K562 (cell line): ENCODE measurements around the gene AMIGO3. TPM values are rescaled to one million over a fixed set of nuclear protein-coding genes. Genes with fewer than 3 reads are reported as not detected.
A peak's percentile ranks its signal among the peaks of the same experiment; 100 is the strongest.

ENCODE experiments used
- ARNT ChIP-seq, 2 experiments: fragments of 450-650 bp; IDR thresholded peaks; 2 replicates each; pipeline ENCODE4 v1.6.1; 2016; ENCODE audit warnings: mild to moderate bottlenecking in 1 of 2
- DACH1 ChIP-seq: fragments of 450-650 bp; IDR thresholded peaks from 2 replicates; pipeline ENCODE4 v1.6.1; 2018; ENCODE audit not compliant: partially characterized antibody
- FIP1L1 ChIP-seq: fragments of 200-400 bp; formaldehyde crosslinking; IDR thresholded peaks from 2 replicates; pipeline ENCODE4 v1.6.1; 2018; ENCODE audit warnings: mild to moderate bottlenecking, low read depth, low read length; ENCODE audit not compliant: poor library complexity, severe bottlenecking
- ILF3 ChIP-seq: fragments of 450-650 bp; IDR thresholded peaks from 2 replicates; pipeline ENCODE4 v1.6.1; 2018; ENCODE audit warnings: antibody characterized with exemption, mild to moderate bottlenecking, moderate library complexity, borderline replicate concordance
- MTA2 ChIP-seq: fragments of 450-650 bp; IDR thresholded peaks from 2 replicates; pipeline ENCODE4 v1.6.1; 2016; ENCODE audit warnings: low read depth
- NFE2 ChIP-seq: IDR thresholded peaks from 2 replicates; pipeline ENCODE4 v1.6.1; 2014; ENCODE audit warnings: antibody characterized with exemption, low read depth
- NUFIP1 ChIP-seq: fragments of 450-650 bp; IDR thresholded peaks from 2 replicates; pipeline ENCODE4 v1.6.1; 2018; ENCODE audit not compliant: partially characterized antibody
- RBM22 ChIP-seq: fragments of 200-400 bp; formaldehyde crosslinking; IDR thresholded peaks from 2 replicates; pipeline ENCODE4 v1.6.1; 2018; ENCODE audit warnings: low read length, low read depth; ENCODE audit not compliant: poor library complexity, severe bottlenecking
- SRF ChIP-seq, 2 experiments: fragments of 250-450, 450-650 bp in 1 of 2; sonication (Bioruptor Pico) in 1 of 2; sonication (generic) in 1 of 2; formaldehyde crosslinking; IDR thresholded peaks; 2 replicates each; pipeline versions ENCODE4 v1.5.0 to v1.5.1; 2020 to 2022; ENCODE audit warnings: mild to moderate bottlenecking in 1 of 2, missing genetic modification reagents in 1 of 2
- SRSF9 ChIP-seq: fragments of 200-400 bp; formaldehyde crosslinking; IDR thresholded peaks from 2 replicates; pipeline ENCODE4 v1.6.1; 2017; ENCODE audit warnings: low read depth, low read length, borderline replicate concordance
- TBL1XR1 ChIP-seq, 2 experiments: IDR thresholded peaks; 2 replicates each; pipeline ENCODE4 v1.6.1; 2012; ENCODE audit warnings: improper control_type of control experiment in 2 of 2, low read length in 2 of 2, mild to moderate bottlenecking in 1 of 2
- TCFL5 ChIP-seq: fragments of 250-450 bp; sonication (Bioruptor Pico); conservative IDR thresholded peaks from 2 replicates; pipeline ENCODE4 v1.6.1; 2021; ENCODE audit warnings: mild to moderate bottlenecking, moderate library complexity, matching md5 sums
- U2AF1 ChIP-seq: fragments of 200-400 bp; formaldehyde crosslinking; optimal IDR thresholded peaks from 2 replicates; pipeline ENCODE3; 2017; ENCODE audit warnings: mild to moderate bottlenecking, low read depth, low read length, moderate library complexity
- ZBTB7A ChIP-seq: IDR thresholded peaks from 2 replicates; pipeline ENCODE4 v1.6.1; 2011; ENCODE audit warnings: low read depth, mild to moderate bottlenecking, low read length, moderate library complexity, borderline replicate concordance; ENCODE audit not compliant: control insufficient read depth
- ZNF384 ChIP-seq: IDR thresholded peaks from 2 replicates; pipeline ENCODE4 v1.6.1; 2012; ENCODE audit warnings: low read depth, low read length, improper control_type of control experiment
- ZNF584 ChIP-seq: fragments of 200-800 bp; sonication (Bioruptor generic); IDR thresholded peaks from 2 replicates; pipeline ENCODE4 v1.6.1; 2016; ENCODE audit warnings: low read depth, mild to moderate bottlenecking, missing genetic modification characterization, missing compliant biosample characterization
- polyA plus RNA-seq, 8 experiments: library from polyadenylated mRNA; depleted of rRNA in 4 of 8; stranded (reverse) in 5 of 8; unstranded in 3 of 8; fragments of >200 nt; fragmentation: Nextera tagmentation in 2 of 8; fragmentation: Illumina TruSeq in 1 of 8; extraction: Ambion mirVana in 2 of 8; extraction: Trizol in 1 of 8; gene quantifications; 2 replicates each; pipeline versions ENCODE4 v1.2.1 to v1.2.3, GENCODE V29; 2011 to 2014; ENCODE audit warnings: inconsistent platforms in 1 of 8, missing spikeins in 1 of 8
- total RNA-seq, 7 experiments: library from RNA; depleted of rRNA in 6 of 7; stranded (reverse); fragments of >200 nt in 6 of 7; fragmentation: Illumina TruSeq in 2 of 7; extraction: Trizol in 2 of 7; gene quantifications; 2 replicates each; pipeline versions ENCODE4 v1.2.1 to v1.2.3, GENCODE V29; 2011 to 2021; ENCODE audit warnings: low replicate concordance in 1 of 7
- TF ChIP-seq, protein P1 (sequence below): fragments of 450-650 bp; conservative IDR thresholded peaks from 2 replicates; pipeline ENCODE4 v1.6.1; 2016; ENCODE audit warnings: missing genetic modification characterization, low read depth, mild to moderate bottlenecking, control low read depth, missing compliant biosample characterization
- TF ChIP-seq, protein P2 (sequence below): fragments of 450-650 bp; IDR thresholded peaks from 2 replicates; pipeline ENCODE4 v1.7.1; 2018; ENCODE audit warnings: mild to moderate bottlenecking, low read depth; ENCODE audit not compliant: partially characterized antibody
- TF ChIP-seq, protein P3 (sequence below): fragments of 250-450 bp; sonication (Bioruptor Pico); IDR thresholded peaks from 2 replicates; pipeline ENCODE4 v1.5.0; 2021; ENCODE audit warnings: mild to moderate bottlenecking, moderate library complexity

The AMIGO3 gene
- total and polyA plus RNA-seq, 9 of the 15 experiments (the other 6 are each of a cell fraction or from before 2014, with no cell fraction given): 0.13 to 2.8 (median 0.44) TPM; not detected in 4

DNA sequence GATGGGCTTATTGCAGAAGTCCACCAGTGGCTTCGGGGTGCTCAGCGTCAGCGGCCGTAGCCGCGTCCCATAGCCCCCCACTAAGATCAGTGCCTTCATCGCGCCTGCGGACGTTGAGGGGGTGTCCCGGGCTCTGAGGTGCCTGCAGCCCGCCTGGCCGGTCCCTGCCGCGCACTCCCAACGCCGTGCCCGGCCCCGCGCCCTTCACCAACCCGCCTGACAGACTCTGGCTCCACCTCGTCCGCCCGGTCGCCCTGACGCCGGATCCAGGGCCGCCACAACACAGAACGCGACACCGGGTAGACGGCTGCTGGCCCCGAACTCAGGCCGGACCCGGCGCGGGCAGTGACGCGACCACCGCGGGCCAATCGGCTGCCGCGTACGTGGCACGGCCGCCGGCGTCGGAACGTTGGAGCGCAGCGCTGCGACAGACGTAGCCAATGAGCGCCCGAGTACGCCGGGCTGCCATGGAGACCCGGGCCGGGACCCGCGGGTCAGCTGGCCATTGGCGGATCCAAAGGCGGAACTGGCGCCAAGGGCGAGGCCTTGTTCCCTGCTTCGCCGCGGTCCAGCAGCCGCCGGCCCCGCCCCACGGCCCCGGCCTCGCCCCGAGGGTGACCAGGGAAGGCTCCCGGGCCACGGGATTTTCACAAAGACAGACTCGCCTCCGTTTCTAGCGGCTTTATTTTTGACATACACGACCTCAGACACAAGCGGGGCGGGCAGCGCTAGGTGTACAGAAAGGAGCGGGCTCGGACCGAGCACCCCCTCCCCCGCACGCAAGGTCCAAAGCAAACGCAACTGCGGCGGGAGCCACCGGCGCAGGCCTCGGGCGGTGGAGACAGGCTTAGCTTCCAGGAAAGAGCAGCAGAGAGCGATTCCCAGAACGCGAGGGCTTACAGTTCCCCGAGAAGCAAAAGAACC, 4.4 kb upstream of the AMIGO3 start, which contains the start of gene GMPPB (continued):
- TF ChIP-seq TBL1XR1 (IDR thresholded peaks at IDR 0.05; ENCODE audit: low read length in 2 of 2) (no peak; a peak in 1 of 4 replicates), U2AF1 (no peak), NUFIP1 (no peak), SRF (CRISPR knock-in tag; IDR thresholded peaks at IDR 0.05) (no peak), NFE2 (no peak), RBM22 (peak; percentile 88), ZNF584 (CRISPR knock-in tag) (no peak), ARNT (IDR thresholded peaks at IDR 0.05) (no peak), ZBTB7A (peak; percentile 7; the same call in 1 of the 2 replicates), FIP1L1 (peak; percentile 56), ZNF384 (no peak), DACH1 (peak; percentile 26), TCFL5 (CRISPR knock-in tag) (no peak), MTA2 (no peak), ILF3 (no peak; the same call in 1 of the 2 replicates), SRSF9 (no peak)
- TF ChIP-seq, protein P1, sequence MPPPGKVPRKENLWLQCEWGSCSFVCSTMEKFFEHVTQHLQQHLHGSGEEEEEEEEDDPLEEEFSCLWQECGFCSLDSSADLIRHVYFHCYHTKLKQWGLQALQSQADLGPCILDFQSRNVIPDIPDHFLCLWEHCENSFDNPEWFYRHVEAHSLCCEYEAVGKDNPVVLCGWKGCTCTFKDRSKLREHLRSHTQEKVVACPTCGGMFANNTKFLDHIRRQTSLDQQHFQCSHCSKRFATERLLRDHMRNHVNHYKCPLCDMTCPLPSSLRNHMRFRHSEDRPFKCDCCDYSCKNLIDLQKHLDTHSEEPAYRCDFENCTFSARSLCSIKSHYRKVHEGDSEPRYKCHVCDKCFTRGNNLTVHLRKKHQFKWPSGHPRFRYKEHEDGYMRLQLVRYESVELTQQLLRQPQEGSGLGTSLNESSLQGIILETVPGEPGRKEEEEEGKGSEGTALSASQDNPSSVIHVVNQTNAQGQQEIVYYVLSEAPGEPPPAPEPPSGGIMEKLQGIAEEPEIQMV (tag): peak; percentile 93
- TF ChIP-seq, protein P2, sequence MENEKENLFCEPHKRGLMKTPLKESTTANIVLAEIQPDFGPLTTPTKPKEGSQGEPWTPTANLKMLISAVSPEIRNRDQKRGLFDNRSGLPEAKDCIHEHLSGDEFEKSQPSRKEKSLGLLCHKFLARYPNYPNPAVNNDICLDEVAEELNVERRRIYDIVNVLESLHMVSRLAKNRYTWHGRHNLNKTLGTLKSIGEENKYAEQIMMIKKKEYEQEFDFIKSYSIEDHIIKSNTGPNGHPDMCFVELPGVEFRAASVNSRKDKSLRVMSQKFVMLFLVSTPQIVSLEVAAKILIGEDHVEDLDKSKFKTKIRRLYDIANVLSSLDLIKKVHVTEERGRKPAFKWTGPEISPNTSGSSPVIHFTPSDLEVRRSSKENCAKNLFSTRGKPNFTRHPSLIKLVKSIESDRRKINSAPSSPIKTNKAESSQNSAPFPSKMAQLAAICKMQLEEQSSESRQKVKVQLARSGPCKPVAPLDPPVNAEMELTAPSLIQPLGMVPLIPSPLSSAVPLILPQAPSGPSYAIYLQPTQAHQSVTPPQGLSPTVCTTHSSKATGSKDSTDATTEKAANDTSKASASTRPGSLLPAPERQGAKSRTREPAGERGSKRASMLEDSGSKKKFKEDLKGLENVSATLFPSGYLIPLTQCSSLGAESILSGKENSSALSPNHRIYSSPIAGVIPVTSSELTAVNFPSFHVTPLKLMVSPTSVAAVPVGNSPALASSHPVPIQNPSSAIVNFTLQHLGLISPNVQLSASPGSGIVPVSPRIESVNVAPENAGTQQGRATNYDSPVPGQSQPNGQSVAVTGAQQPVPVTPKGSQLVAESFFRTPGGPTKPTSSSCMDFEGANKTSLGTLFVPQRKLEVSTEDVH: peak; percentile 63
- TF ChIP-seq, protein P3, sequence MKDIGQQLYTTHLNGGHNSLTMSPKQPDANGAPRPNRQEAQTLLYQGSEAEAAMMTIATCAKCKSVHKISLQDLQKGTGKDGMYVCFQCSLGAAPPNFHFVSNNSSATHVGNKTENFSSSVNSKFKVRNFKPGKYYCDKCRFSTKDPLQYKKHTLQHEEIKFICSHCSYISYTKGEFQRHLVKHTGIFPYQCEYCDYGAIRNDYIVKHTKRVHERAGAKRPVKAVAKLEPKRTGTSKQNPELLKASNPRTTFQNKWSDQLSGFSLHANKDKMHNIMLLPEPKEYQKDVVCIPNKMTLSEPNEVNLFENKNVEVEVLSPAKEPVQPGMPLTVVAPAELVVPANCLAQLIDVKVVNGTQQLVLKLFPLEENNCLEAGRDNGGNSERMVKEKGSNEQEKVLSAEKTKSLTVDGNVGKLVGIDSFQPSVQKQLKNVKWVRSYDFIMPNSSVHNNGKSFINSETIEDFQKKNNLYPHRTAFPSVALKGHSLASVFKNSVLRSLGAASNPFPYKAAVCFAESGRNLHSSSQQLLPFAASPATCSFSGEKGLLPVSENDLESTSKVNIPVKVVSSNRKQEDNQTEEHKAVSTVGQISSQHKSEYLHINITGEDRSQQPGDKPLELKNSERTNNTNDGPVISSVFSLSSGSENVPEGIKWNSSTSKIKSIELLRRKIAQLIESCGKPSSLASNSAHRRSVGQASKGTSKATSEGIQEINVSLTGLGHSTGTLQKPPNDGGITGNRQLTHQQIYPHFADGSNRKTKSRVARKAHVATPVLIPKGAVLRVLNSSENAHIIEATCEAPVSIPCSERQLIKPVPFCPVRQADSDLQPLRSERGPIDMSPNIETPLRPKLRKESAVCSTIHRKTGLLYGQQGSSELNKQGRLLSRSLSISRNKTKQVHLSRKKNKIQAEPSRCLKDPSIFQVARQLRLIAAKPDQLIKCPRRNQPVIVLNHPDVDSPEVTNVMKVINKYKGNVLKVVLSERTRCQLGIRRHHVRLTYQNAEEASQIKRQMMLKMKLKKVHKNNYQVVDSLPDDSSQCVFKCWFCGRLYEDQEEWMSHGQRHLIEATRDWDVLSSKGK (CRISPR knock-in tag): no peak
